Upper lobe of left lung (tissue), 6 donors: ENCODE results near the gene GPALPP1. TPM values are rescaled to one million over a fixed set of nuclear protein-coding genes. Genes with fewer than 3 reads are reported as not detected.

Experiments
- ATAC-seq, 2 donors: fragments of 200-7000 bp; cut with Tn5 transposase; one replicate each; pipeline ENCODE4 v1.9.1; 2022; ENCODE audit warnings: mild to moderate bottlenecking in 2 of 2, moderate library complexity in 2 of 2; ENCODE audit not compliant: low FRiP score in 2 of 2
- DNase-seq, 2 donors: peaks; one replicate each; pipeline ENCODE4 v3.0.0-alpha.2; 2019 to 2020
- H3K27ac ChIP-seq, 4 donors: fragments of 200-600 bp; sonication (generic); one replicate each; pipeline ENCODE4 v1.5.1; 2016 to 2019
- H3K27me3 ChIP-seq, 4 donors: fragments of 200-600 bp; sonication (generic); one replicate each; pipeline ENCODE4 v1.5.1; 2017 to 2019
- H3K36me3 ChIP-seq, 4 donors: fragments of 200-600 bp; sonication (generic); one replicate each; pipeline ENCODE4 v1.5.1; 2016 to 2019
- H3K4me1 ChIP-seq, 4 donors: fragments of 200-600 bp; sonication (generic); one replicate each; pipeline ENCODE4 v1.5.1; 2018 to 2019
- H3K4me3 ChIP-seq, 4 donors: fragments of 200-600 bp; sonication (generic); one replicate each; pipeline ENCODE4 v1.5.1; 2017 to 2019; ENCODE audit warnings: mild to moderate bottlenecking in 2 of 4, moderate library complexity in 1 of 4
- H3K9me3 ChIP-seq, 4 donors: fragments of 200-600 bp; sonication (generic); one replicate each; pipeline ENCODE4 v1.5.1; 2018 to 2019
- CTCF ChIP-seq, 6 experiments: fragments of 450-650 bp in 4 of 6; fragments of 200-600 bp in 2 of 6; sonication (generic) in 2 of 6; IDR thresholded peaks; one replicate each; pipeline ENCODE4 v1.5.1; 2016 to 2019; ENCODE audit warnings: antibody characterized with exemption in 6 of 6
- EP300 ChIP-seq, 4 donors: sonication (generic); formaldehyde crosslinking; IDR thresholded peaks; one replicate each; pipeline ENCODE4 v1.5.1; 2017; ENCODE audit warnings: antibody characterized with exemption in 4 of 4, control low read depth in 2 of 4
- POLR2A ChIP-seq, 4 donors: fragments of 450-650 bp; IDR thresholded peaks; one replicate each; pipeline ENCODE4 v1.5.1; 2016 to 2017; ENCODE audit warnings: antibody characterized with exemption in 4 of 4, mild to moderate bottlenecking in 2 of 4
- POLR2AphosphoS5 ChIP-seq, 2 donors: sonication (generic); formaldehyde crosslinking; IDR thresholded peaks; one replicate each; pipeline ENCODE4 v1.5.1; 2017; ENCODE audit warnings: antibody characterized with exemption in 2 of 2
- WGBS, 2 donors: methylation state at CpG; one replicate each; pipeline ENCODE4 v1.1.5; 2017 to 2018; 5-methylcytosine and 5-hydroxymethylcytosine counted together
- total RNA-seq, 6 donors: library from RNA; depleted of rRNA in 4 of 6; stranded (reverse); fragments of >200 nt in 4 of 6; gene quantifications; one replicate each; pipeline versions ENCODE4 v1.1.0 to v1.2.1, GENCODE V29; 2016 to 2021
- donor health status: DM: no; HTN: no; CAD: no; lungs with moderate emphysema.
- donor health status: DM: no; HTN: yes; CAD: no; lungs with severe emphysema.

Gene GPALPP1
- total RNA-seq, 6 donors from 2014 or later = 16.7 to 46.1 (median 22.2) TPM

- Histone ChIP-seq H3K4me3 (no peak overlapping the region), H3K27me3 (no peaks in the 10 kb centered on the region), H3K36me3 (peaks cover 0 to 11% (median 2%) of the 10 kb centered on the region in 4 donors), H3K9me3 (no peaks in the 10 kb centered on the region), H3K4me1 (no peaks in the 10 kb centered on the region), H3K27ac (no peak overlapping the region)
- WGBS, 2 donors = 88 to 100% methylated on average over 1 of the region's 1 CpG
- no peak for ATAC-seq
- no peak for TF ChIP-seq POLR2AphosphoS5 (IDR thresholded peaks at IDR 0.05)
- TF ChIP-seq POLR2A (IDR thresholded peaks at IDR 0.05) = no peak
- TF ChIP-seq CTCF (IDR thresholded peaks at IDR 0.05) = no peak
- TF ChIP-seq EP300 (IDR thresholded peaks at IDR 0.05) = no peak
- DNase-seq = no peak
Observed at GRCh38 chr13:45040173-45040572, 50.8 kb downstream of the GPALPP1 start.

- WGBS, 2 donors = 83 to 84% methylated on average over 2 to 3 of the region's 3 CpGs
- Histone ChIP-seq H3K9me3 (no peaks in the 10 kb centered on the region), H3K27me3 (no peaks in the 10 kb centered on the region), H3K4me3 (no peak overlapping the region), H3K27ac (no peak overlapping the region), H3K4me1 (no peaks in the 10 kb centered on the region), H3K36me3 (peaks cover 0 to 10% (median 2%) of the 10 kb centered on the region in 4 donors)
- no peak for TF ChIP-seq CTCF (IDR thresholded peaks at IDR 0.05)
- no peak for TF ChIP-seq POLR2A (IDR thresholded peaks at IDR 0.05)
- no peak for TF ChIP-seq POLR2AphosphoS5 (IDR thresholded peaks at IDR 0.05)
- TF ChIP-seq EP300 (IDR thresholded peaks at IDR 0.05) = no peak
- no peak for DNase-seq
- ATAC-seq = no peak
Observed at GRCh38 chr13:45040622-45041021, 51.3 kb downstream of the GPALPP1 start.

- no peak overlapping the region for H3K27ac ChIP-seq
- peaks cover 7 to 10% (median 8%) of the 10 kb centered on the region in 4 donors for H3K4me1 ChIP-seq
- H3K27me3 ChIP-seq = no peaks in the 10 kb centered on the region
- DNase-seq (no peak), ATAC-seq (no peak)
- H3K36me3 ChIP-seq = peaks cover 0 to 3% (median 0%) of the 10 kb centered on the region in 4 donors
- H3K9me3 ChIP-seq = no peaks in the 10 kb centered on the region
- 73 to 81% methylated on average over 3 of the region's 3 CpGs for WGBS, 2 donors
- H3K4me3 ChIP-seq = no peak overlapping the region
- TF ChIP-seq CTCF (IDR thresholded peaks at IDR 0.05) = no peak
Observed at GRCh38 chr13:45042539-45042938, 53.2 kb downstream of the GPALPP1 start.

GRCh38 chr13:45046445-45046844, 57.1 kb downstream of the GPALPP1 start:
- Histone ChIP-seq H3K36me3 (no peaks in the 10 kb centered on the region), H3K27ac (no peak overlapping the region), H3K4me3 (peak overlapping the region in 2 of 4 donors; percentile 29 to 50), H3K27me3 (no peaks in the 10 kb centered on the region), H3K4me1 (peaks cover 9 to 13% (median 10%) of the 10 kb centered on the region in 4 donors), H3K9me3 (no peaks in the 10 kb centered on the region)
- ATAC-seq = no peak
- no peak for TF ChIP-seq POLR2A (IDR thresholded peaks at IDR 0.05)
- 87 to 94% methylated on average over 4 of the region's 4 CpGs for WGBS, 2 donors
- DNase-seq = no peak

- TF ChIP-seq EP300 (IDR thresholded peaks at IDR 0.05) = no peak
- TF ChIP-seq POLR2AphosphoS5 (IDR thresholded peaks at IDR 0.05) = no peak
- TF ChIP-seq POLR2A (IDR thresholded peaks at IDR 0.05) = no peak
- peak; percentile 64 to 87 (median 84) for TF ChIP-seq CTCF (IDR thresholded peaks at IDR 0.05)
- 15 to 16% methylated on average over 10 of the region's 10 CpGs for WGBS, 2 donors
- Histone ChIP-seq H3K4me3 (peak overlapping the region in 3 of 4 donors; percentile 29 to 50 (median 44)), H3K27me3 (no peaks in the 10 kb centered on the region), H3K36me3 (no peaks in the 10 kb centered on the region), H3K4me1 (peaks cover 9 to 13% (median 10%) of the 10 kb centered on the region in 4 donors), H3K9me3 (no peaks in the 10 kb centered on the region), H3K27ac (no peak overlapping the region)
- ATAC-seq (peak; percentile 89 to 94), DNase-seq (peak in 1 of 2 donors; percentile 77)
Observed at GRCh38 chr13:45047394-45048310, 58.3 kb downstream of the GPALPP1 start.
